Colonic mucosa (tissue), 4 donors: ENCODE results near the gene CDKN2D. TPM values are rescaled to one million over a fixed set of nuclear protein-coding genes. Genes with fewer than 3 reads are reported as not detected.
"Not testable (repeated sequence)": the region's sequence is repeated elsewhere in the genome, so short reads cannot be mapped to it uniquely, and the experiment has no call there.

Experiments used
- DNase-seq: peaks from one replicate; pipeline ENCODE4 v3.0.0-alpha.2; 2020
- H3K27ac ChIP-seq: fragments of 200-600 bp; one replicate; pipeline ENCODE4 v1.8.0; 2021
- H3K27me3 ChIP-seq: fragments of 200-600 bp; one replicate; pipeline ENCODE4 v1.8.0; 2021
- H3K36me3 ChIP-seq: fragments of 200-600 bp; one replicate; pipeline ENCODE4 v1.8.0; 2021
- H3K4me1 ChIP-seq: fragments of 200-600 bp; one replicate; pipeline ENCODE4 v1.8.0; 2021; ENCODE audit warnings: mild to moderate bottlenecking
- H3K4me3 ChIP-seq: fragments of 200-600 bp; one replicate; pipeline ENCODE4 v1.8.0; 2021
- H3K9ac ChIP-seq, 2 donors: one replicate each; pipeline ENCODE4 v1.7.0; 2013; ENCODE audit warnings: control low read depth in 2 of 2, low read depth in 2 of 2, low read length in 2 of 2
- H3K9me3 ChIP-seq: fragments of 200-600 bp; one replicate; pipeline ENCODE4 v1.8.0; 2021
- intact Hi-C: fragments of 100-400 bp; cut with DNase I; formaldehyde crosslinking; loops from one replicate; pipeline ENCODE4 v1.14.1; 2022
- total RNA-seq, 2 donors: library from RNA; stranded (reverse); fragmentation: NEBNext Ultra II Directional in 1 of 2; extraction: Animal tissue kit (Norgen Biotek cat#: 25700) in 1 of 2; gene quantifications; one replicate each; pipeline ENCODE4 v1.2.1, GENCODE V29; 2021
- TF ChIP-seq, protein P1 (sequence below): fragments of 200-600 bp; IDR thresholded peaks from one replicate; pipeline ENCODE4 v1.8.0; 2022; ENCODE audit warnings: antibody characterized with exemption, mild to moderate bottlenecking
- donor health status: healthy.
- donor health status: DM: no; HTN: no; CAD: no.
- donor health status: DM: no; HTN: no; CAD: no.

The CDKN2D gene
- total RNA-seq, 2 donors from 2014 or later: 11.1 to 13.4 TPM

- intact Hi-C loops: no loop called here
- Histone ChIP-seq H3K27me3 (no peaks in the 10 kb centered on the region), H3K9ac (no peak overlapping the region), H3K9me3 (no peaks in the 10 kb centered on the region), H3K36me3 (no peaks in the 10 kb centered on the region), H3K4me3 (no peak overlapping the region), H3K27ac (no peak overlapping the region), H3K4me1 (no peaks in the 10 kb centered on the region)
- no peak for DNase-seq
- TF ChIP-seq, protein P1, sequence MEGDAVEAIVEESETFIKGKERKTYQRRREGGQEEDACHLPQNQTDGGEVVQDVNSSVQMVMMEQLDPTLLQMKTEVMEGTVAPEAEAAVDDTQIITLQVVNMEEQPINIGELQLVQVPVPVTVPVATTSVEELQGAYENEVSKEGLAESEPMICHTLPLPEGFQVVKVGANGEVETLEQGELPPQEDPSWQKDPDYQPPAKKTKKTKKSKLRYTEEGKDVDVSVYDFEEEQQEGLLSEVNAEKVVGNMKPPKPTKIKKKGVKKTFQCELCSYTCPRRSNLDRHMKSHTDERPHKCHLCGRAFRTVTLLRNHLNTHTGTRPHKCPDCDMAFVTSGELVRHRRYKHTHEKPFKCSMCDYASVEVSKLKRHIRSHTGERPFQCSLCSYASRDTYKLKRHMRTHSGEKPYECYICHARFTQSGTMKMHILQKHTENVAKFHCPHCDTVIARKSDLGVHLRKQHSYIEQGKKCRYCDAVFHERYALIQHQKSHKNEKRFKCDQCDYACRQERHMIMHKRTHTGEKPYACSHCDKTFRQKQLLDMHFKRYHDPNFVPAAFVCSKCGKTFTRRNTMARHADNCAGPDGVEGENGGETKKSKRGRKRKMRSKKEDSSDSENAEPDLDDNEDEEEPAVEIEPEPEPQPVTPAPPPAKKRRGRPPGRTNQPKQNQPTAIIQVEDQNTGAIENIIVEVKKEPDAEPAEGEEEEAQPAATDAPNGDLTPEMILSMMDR: no peak
These were observed 36.3 kb downstream of the CDKN2D start for GRCh38 chr19:10532457-10532856.

- H3K4me1 ChIP-seq, intact Hi-C loops, H3K4me3 ChIP-seq, H3K9me3 ChIP-seq, H3K36me3 ChIP-seq, H3K27ac ChIP-seq, DNase-seq, H3K27me3 ChIP-seq, H3K9ac ChIP-seq: not testable (repeated sequence)
These were observed 41.9 kb downstream of the CDKN2D start for GRCh38 chr19:10526887-10527286.

DNA sequence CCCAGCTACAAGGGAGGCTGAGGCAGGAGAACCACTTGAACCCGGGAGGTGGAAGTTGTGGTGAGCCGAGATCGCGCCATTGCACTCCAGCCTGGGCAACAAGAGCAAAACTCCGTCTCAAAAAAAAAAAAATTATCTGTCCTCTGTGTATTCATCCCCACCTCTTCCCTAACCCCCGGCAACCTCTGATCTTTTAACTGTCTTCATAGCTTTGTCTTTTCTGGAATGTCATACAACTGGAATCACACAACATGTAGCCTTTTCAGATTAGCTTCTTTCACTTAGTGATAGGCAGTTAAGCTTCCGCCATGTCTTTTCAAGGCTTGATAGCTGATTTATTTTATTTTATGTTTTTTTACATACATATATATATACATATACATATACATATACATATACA is 43.1 kb downstream of the CDKN2D start:
- Histone ChIP-seq H3K36me3 (no peaks in the 10 kb centered on the region), H3K9me3 (no peaks in the 10 kb centered on the region), H3K27ac (no peak overlapping the region), H3K27me3 (no peaks in the 10 kb centered on the region), H3K9ac (no peak overlapping the region), H3K4me1 (no peaks in the 10 kb centered on the region), H3K4me3 (no peak overlapping the region)
- TF ChIP-seq, protein P1: no peak
- intact Hi-C loops: no loop called here
- no peak for DNase-seq

DNA sequence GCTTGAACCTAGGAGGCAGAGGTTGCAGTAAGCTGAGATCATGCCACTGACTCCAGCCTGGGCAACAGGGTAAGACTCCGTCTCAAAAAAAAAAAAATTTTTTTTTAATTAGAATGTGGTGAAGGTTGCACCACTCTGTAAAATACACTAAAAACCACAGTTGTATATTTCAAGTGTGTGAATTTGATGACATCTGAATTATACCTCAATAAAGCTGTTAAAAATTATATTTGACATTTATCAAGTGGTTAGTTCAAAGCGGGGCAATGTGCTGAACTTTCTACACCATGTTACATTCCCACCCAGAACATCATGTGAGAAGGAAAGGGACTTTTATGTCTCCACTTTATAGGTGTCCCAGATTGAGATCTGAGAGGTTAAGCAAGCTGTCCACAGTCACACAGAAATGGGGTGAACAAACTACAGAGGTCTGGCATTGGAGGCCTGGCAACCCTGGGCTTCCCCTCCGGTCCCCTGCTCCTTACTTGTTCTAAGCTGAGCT is 45.6 kb downstream of the CDKN2D start:
- no peaks in the 10 kb centered on the region for H3K4me1 ChIP-seq
- no peak for DNase-seq
- H3K27ac ChIP-seq: no peak overlapping the region
- TF ChIP-seq, protein P1: no peak
- H3K4me3 ChIP-seq: no peak overlapping the region
- peaks cover 21% of the 10 kb centered on the region for H3K27me3 ChIP-seq
- no peak overlapping the region for H3K9ac ChIP-seq
- H3K36me3 ChIP-seq: no peaks in the 10 kb centered on the region
- intact Hi-C loops: no loop called here
- H3K9me3 ChIP-seq: no peaks in the 10 kb centered on the region

DNA sequence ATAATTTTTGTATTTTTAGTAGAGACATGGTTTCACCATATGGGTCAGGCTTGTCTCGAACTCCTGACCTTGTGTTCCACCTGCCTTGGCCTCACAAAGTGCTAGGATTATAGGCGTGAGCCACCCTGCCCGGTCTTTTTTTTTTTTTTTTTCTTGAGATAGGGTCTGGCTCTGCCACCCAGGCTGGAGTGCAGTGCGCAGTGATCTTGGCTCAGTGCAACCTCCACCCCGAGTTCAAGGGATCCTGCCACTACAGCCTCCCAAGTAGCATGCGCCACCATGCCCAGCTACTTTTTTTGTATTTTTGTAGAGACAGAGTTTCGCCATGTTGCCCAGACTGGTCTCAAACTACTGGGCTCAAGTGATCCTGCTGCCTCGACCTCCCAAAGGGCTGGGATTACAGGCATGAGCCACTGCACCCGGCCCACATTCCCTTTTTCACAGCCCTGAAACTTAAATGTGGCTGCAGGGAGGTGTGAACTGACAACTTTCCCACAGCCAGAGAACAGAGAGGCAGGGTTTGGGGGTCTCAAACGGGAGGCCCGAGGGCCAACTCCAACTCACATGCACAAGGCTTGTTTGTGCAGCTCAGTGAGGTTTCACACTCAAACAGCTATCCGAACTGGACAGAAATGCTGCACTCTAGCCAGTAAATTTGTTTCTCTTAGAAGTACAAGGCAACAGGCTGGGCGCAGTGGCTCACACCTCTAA is 47.2 kb downstream of the CDKN2D start:
- no peak overlapping the region for H3K4me3 ChIP-seq
- no peak overlapping the region for H3K27ac ChIP-seq
- no peaks in the 10 kb centered on the region for H3K36me3 ChIP-seq
- DNase-seq: no peak
- H3K27me3 ChIP-seq: peaks cover 37% of the 10 kb centered on the region
- no peaks in the 10 kb centered on the region for H3K4me1 ChIP-seq
- H3K9ac ChIP-seq: no peak overlapping the region
- TF ChIP-seq, protein P1: no peak
- intact Hi-C loops: no loop called here
- H3K9me3 ChIP-seq: no peaks in the 10 kb centered on the region

DNA sequence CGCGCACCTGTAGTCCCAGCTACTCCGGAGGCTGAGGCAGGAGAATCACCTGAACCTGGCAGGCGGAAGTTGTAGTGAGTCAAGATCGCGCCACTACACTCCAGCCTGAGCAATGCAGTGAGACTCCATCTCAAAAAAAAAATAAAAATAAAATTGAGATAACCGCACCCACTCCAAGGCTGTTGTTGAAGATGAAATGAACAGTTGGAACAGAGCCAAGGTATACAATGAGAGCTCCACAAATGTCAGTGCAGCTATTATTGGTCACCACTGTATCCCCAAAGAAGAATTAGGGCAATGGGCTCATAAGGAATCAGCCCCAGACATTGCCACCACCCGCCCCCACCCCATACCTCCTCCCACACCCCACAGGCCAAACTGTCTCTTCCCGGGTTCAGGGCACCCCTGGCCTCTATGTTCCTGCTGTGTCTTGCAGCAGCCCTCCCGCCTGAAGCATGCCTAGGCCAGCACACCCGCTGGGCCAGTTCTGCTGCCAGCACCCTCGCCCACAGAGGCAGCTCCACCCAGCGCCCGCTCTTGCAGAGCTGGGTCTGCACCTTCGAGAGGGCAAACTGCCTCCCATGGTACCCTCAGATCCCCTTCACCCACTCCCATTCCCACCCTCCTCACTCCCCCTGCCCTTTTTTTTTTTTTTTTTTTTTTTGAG is 48.0 kb downstream of the CDKN2D start:
- no peak for DNase-seq
- Histone ChIP-seq H3K36me3 (no peaks in the 10 kb centered on the region), H3K27me3 (peaks cover 44% of the 10 kb centered on the region), H3K27ac (no peak overlapping the region), H3K9ac (no peak overlapping the region), H3K4me1 (no peaks in the 10 kb centered on the region), H3K4me3 (no peak overlapping the region), H3K9me3 (no peaks in the 10 kb centered on the region)
- TF ChIP-seq, protein P1: no peak
- intact Hi-C loops: no loop called here
